Measurements from ENCODE around the gene CA5A.
A peak's percentile ranks its signal among the peaks of the same experiment; 100 is the strongest.

The CA5A gene

GRCh38 chr16:87854053-87854906 is 82.0 kb downstream of the CA5A start:
- DNase-seq (ENCODE audit: low read depth in 4 of 4, low spot score in 1 of 4) = no peak

DNA sequence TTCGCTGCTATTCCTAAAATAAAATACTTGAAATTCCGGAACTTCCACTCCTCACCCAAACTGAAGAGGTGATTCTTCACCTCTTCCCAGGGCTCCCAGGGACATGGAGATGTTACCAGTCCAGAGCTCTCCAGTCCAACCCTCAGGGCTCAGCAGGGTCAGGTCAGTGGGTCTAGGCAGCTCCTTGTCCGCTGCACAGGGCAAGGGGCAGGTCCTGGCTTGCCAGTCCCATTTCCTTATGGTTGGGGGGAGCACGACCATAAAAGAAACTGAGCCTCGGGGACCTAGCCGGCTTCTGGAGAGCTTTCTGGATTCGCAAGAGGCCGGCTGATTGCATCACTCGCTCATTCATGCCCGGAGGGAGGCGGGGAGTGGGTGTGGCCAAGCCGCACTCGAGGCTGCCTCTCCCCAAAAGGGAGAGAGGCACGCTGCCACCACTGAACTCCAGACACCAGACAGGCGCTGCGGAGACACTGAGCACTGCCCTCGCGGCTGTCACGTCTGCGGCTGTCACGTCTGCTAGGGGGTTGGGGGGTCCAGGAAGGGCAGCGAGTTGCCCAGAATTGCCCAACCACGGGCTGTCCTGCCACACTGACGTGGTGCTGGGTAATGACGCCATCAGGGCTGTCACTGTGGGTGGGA is 82.8 kb downstream of the CA5A start:
- DNase-seq (ENCODE audit: low read depth in 4 of 4, low spot score in 1 of 4) = peak; percentile 62 to 86 (median 72)

- DNase-seq (ENCODE audit: low read depth in 4 of 4, low spot score in 1 of 4) = no peak
Measured at GRCh38 chr16:87851601-87852000, 84.7 kb downstream of the CA5A start.

- DNase-seq (ENCODE audit: low read depth in 4 of 4, low spot score in 1 of 4) = no peak
Measured at GRCh38 chr16:87851141-87851587, 85.2 kb downstream of the CA5A start.

GRCh38 chr16:87850009-87851006 is 86.0 kb downstream of the CA5A start:
- peak in 3 of 4 experiments; percentile 44 to 59 (median 58) for DNase-seq (ENCODE audit: low read depth in 4 of 4, low spot score in 1 of 4)

GRCh38 chr16:87849419-87850008 is 86.8 kb downstream of the CA5A start:
- DNase-seq (ENCODE audit: low read depth in 4 of 4, low spot score in 1 of 4) = no peak

DNA sequence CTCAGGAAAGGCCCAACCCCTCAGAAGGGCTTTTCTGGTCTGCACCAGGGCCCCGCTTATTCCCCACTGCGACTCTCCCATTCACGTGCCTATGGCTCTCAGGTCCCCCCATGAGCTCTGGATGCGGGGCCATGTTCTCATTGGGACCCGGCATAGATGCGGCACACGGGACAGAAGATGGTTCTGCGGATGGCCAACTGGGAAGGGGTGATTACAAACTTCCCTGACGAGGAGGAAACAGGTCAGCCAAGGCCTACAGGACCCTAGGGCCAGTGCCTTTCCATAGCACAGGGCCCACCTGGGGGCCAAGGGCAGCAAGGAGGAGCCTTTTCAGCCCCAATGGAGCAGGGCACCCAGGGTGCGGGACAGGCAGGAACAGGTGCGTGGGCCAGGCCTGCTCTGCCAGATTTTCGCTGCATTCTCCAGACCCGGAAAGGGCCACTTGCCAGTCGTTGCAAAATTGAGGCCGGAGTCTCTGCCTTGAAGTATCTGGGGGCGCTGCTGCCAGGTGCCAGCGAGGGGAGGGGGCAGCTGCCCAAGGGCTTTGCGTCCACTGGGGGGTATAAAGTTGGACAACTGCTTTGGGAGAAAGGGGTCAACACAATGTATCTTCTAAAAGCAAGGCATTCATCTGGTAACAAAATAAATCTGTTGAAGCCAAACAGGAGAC is 87.5 kb downstream of the CA5A start:
- DNase-seq (ENCODE audit: low read depth in 4 of 4, low spot score in 1 of 4) = no peak

DNA sequence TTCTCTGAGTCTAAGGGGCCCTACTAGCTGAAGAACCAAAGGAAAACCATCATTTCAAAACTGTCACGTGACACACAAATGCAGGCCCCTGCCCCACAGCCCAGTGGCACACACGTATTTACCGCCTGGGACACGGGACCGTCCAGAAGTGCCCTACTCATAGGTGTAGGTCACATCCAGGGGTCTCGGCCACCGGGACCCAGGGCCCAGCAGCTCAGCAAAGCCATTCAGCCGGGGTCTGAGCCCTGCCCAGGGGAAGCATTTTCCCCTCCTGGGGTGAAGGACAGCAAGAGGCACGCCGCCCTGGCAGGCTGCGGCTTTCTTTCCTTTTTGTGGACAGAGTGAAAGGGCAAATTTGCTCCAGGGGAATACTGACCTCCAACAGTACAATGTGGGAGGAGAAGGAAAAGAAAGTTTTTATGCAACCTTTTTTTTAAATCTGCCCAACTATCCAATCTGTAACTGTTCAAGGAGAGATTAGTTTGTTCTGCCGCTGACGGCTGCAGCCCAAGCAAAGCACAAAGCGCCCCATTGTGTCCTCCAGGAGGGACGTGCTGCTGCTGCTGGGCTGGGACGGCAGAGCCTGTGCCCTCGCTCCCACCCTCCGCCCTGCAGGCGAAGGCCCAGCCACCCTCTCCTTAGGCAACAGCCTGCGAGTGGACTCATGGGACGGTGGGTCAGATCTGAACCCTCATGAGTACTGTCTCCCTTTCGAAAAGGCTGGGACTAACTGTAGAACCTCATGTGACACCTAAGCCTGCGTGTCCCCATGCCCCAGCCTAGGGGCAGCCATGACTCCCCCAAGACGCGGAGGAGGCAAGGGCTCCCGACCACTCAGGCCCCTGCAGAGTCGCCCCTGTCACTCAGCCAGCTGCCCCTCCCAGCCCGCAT is 88.3 kb downstream of the CA5A start:
- no peak for DNase-seq (ENCODE audit: low read depth in 4 of 4, low spot score in 1 of 4)

GRCh38 chr16:87847467-87847784 is 88.9 kb downstream of the CA5A start:
- DNase-seq (ENCODE audit: low read depth in 4 of 4, low spot score in 1 of 4) = no peak

GRCh38 chr16:87846705-87847466 is 89.4 kb downstream of the CA5A start:
- no peak for DNase-seq (ENCODE audit: low read depth in 4 of 4, low spot score in 1 of 4)

GRCh38 chr16:87845807-87846619 is 90.3 kb downstream of the CA5A start:
- no peak for DNase-seq (ENCODE audit: low read depth in 4 of 4, low spot score in 1 of 4)

GRCh38 chr16:87845213-87845612 is 91.1 kb downstream of the CA5A start:
- no peak for DNase-seq (ENCODE audit: low read depth in 4 of 4, low spot score in 1 of 4)

DNA sequence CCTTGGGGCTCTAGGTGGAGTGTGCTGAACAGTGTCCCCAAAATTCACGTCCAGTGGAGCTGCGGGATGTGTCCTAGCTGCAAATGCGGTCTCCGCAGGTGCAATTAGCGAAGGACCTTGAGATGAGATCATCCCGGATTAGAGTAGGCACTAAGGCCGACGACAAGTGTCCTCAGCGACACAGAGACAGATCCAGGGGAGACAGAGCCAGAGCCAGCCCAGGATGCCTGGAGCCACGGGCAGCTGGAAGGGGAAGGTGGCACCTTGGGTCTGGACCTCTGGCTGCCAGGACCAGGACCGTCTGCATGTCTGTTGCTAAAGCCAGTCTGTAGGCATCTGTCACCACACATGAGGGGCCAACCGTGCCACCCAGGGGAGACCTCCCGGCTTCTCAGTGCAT is 91.5 kb downstream of the CA5A start:
- DNase-seq (ENCODE audit: low read depth in 4 of 4, low spot score in 1 of 4) = no peak

DNA sequence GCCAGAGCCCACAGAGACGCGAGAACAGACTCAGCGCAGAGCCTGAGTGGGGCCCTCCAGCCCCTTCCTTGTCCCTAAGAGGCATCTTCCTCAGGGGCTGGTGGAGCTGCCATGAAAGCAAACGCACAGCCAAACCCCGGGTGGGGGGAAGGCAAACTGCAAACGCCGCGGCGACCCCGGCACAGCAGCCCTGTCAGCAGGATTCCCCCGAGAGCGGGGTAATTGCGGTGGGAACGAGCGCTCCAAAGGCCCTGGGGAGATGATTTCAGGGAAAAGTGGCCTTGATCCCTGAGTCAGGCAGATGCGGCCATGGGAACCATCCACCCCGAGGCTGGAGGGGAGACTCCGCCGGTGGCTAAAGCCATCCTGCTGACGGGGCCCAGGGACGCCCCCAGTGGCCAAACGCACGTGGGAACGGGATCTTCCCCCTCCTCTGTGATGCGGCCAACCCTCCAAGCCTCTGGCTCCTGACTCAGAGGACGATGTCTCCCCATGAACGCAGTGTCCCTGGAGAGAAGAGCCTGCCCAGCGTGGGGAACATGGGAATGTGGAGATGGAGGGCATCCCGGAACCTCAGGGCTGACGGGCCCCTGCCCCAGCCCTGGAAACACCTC is 92.1 kb downstream of the CA5A start:
- DNase-seq (ENCODE audit: low read depth in 4 of 4, low spot score in 1 of 4) = no peak

GRCh38 chr16:87843678-87844105 is 92.6 kb downstream of the CA5A start:
- no peak for DNase-seq (ENCODE audit: low read depth in 4 of 4, low spot score in 1 of 4)

DNA sequence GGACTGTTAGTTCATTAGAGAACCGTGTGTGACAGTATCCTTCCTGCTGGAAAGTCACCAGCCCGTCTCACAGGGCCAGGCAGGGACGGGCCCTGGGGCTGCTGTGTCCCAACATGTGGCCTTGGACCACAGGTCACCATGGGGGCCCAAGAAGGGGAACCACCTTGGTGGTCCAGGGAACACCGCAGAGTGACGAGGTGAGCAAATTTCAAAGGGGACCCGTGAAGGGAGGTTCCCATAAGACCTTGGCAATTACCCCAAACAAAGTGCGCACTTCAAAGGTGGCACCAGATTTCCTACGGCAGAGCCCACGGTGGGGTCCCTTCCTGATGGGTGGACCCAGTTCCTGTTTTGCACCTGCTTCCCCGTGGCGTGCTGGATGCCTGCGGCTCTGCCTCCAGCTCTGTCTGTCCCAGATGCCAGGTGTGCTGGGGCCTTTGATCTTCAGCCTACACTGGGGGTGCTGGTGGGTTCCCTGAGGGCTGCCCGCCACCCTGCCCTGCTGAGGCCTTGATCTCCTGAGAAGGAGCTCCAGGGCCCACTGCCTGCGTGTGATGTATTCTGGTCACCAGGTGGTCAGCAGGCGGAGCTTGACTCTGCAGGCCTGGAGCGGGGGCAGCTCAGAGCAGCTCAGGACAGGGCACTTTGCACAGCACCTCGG is 94.0 kb downstream of the CA5A start:
- DNase-seq (ENCODE audit: low read depth in 4 of 4, low spot score in 1 of 4) = no peak
